Pericardium fibroblast (primary cell): ENCODE data around the gene CBR4. TPM values are rescaled to one million over a fixed set of nuclear protein-coding genes. Genes with fewer than 3 reads are reported as not detected.

Experiments used
- total RNA-seq: library from RNA; depleted of rRNA; stranded (reverse); fragments of >200 nt; gene quantifications from 2 replicates; pipeline ENCODE4 v1.2.3, GENCODE V29; 2015

The CBR4 gene
- 7.6 and 8.3 TPM in 2 replicates for total RNA-seq

GRCh38 chr4:169010125-169011023, at the start of gene CBR4:
Gene CBR4 (minus strand): TSS chr4:169010255. CDS start chr4:169010089, 166 bp downstream.

